Dermis blood vessel endothelial cell (primary cell): Measurements from ENCODE around the gene KAT8. TPM values are rescaled to one million over a fixed set of nuclear protein-coding genes. Genes with fewer than 3 reads are reported as not detected.
"Not testable (repeated sequence)": the region's sequence is repeated elsewhere in the genome, so short reads cannot be mapped to it uniquely, and the experiment has no call there.

Experiments
- DNase-seq: peaks from one replicate; pipeline ENCODE4 v3.0.0; 2010
- total RNA-seq: library from RNA; depleted of rRNA; stranded (reverse); fragments of >200 nt; gene quantifications from 2 replicates; pipeline ENCODE4 v1.2.3, GENCODE V29; 2014

Gene KAT8
- total RNA-seq, 1 donor from 2014 or later: 38.3 TPM

GRCh38 chr16:31083981-31084380 lies 33.5 kb upstream of the KAT8 start:
- no peak for DNase-seq

GRCh38 chr16:31084584-31085302 lies 32.7 kb upstream of the KAT8 start:
- no peak for DNase-seq

- no peak for DNase-seq
Measured at GRCh38 chr16:31085411-31085810, 32.1 kb upstream of the KAT8 start.

GRCh38 chr16:31085873-31086628 lies 31.4 kb upstream of the KAT8 start:
- no peak for DNase-seq

GRCh38 chr16:31086629-31086906 lies 30.9 kb upstream of the KAT8 start:
- DNase-seq: no peak

- DNase-seq: no peak
Measured at GRCh38 chr16:31087481-31087880, 30.0 kb upstream of the KAT8 start.

GRCh38 chr16:31087971-31088370 lies 29.5 kb upstream of the KAT8 start:
- DNase-seq: no peak

- DNase-seq: no peak
Measured at GRCh38 chr16:31088459-31089183, 28.8 kb upstream of the KAT8 start, which contains the start of gene PRSS53. Gene PRSS53 (minus strand): TSS chr16:31088943. CDS start chr16:31088809, 134 bp downstream.

- DNase-seq: no peak
Measured at GRCh38 chr16:31089199-31089598, 28.3 kb upstream of the KAT8 start.

- DNase-seq: no peak
Measured at GRCh38 chr16:31090540-31090939, 26.9 kb upstream of the KAT8 start.

- no peak for DNase-seq
Measured at GRCh38 chr16:31092330-31092729, 25.1 kb upstream of the KAT8 start.

GRCh38 chr16:31093132-31093703 lies 24.2 kb upstream of the KAT8 start:
- DNase-seq: no peak

GRCh38 chr16:31094088-31094423 lies 23.4 kb upstream of the KAT8 start:
- no peak for DNase-seq

- DNase-seq: peak; percentile 98
Measured at GRCh38 chr16:31094424-31095120, 22.9 kb upstream of the KAT8 start, which contains the start of gene VKORC1. Gene VKORC1 (minus strand): TSS chr16:31094797. CDS start chr16:31094729, 68 bp downstream.

GRCh38 chr16:31099860-31100638 lies 17.4 kb upstream of the KAT8 start:
- DNase-seq: peak; percentile 25

GRCh38 chr16:31100876-31101641 lies 16.4 kb upstream of the KAT8 start:
- DNase-seq: not testable (repeated sequence)

GRCh38 chr16:31105677-31106213 lies 11.7 kb upstream of the KAT8 start:
- DNase-seq: peak; percentile 76

- no peak for DNase-seq
Measured at GRCh38 chr16:31106509-31107464, 10.7 kb upstream of the KAT8 start.

- no peak for DNase-seq
Measured at GRCh38 chr16:31107465-31107867, 10.0 kb upstream of the KAT8 start.
